NCI-H1105 treated with DMSO at 0.1 percent for 48 hours (cell line): ENCODE measurements around the gene ACSF2.
"Not testable (repeated sequence)": the region's sequence is repeated elsewhere in the genome, so short reads cannot be mapped to it uniquely, and the experiment has no call there.

Source experiments
- DNase-seq: peaks from one replicate; lab custom pipeline; 2025; lab: John Stamatoyannopoulos, UW

The ACSF2 gene

DNA sequence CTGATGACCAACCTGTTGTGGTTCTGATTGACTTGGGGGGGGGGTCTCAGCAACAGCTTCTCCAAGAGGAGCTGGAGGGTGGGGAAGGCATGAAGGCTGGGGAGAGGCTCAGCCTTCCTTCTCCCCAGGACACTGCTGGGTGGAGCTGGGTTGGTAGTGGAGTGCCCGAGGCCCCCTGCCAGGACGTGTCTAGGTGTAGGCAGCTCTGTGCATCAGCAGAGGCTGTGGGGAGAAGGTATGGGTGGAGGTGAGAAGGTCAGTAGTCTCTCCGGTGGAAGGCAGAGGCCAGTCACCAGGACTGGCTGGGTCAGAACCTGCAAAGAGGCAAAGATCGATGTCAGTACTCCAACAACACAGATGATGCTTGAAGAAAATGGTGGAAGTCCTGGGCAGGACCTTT is 38.7 kb downstream of the ACSF2 start:
- DNase-seq: no peak

DNA sequence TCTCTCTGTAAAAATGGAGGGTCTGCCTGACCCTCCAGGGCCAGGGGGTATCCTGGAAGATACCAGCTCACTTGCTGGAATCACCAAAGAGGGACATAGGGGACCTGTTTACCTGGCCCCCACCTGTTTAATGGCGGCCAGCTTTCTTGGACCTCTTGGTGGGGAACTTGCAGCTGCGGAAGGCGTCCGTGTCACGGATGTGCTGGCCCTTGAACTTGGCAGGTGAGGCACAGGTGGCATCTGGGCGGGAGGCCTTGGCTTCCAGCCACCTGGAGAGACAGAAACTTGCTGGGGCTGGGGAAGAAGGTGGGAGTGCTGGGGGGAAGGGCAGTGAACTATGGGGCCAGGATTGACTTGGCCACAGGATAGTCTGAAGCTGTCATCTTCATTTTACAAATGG is 39.2 kb downstream of the ACSF2 start:
- DNase-seq: peak; percentile 30

DNA sequence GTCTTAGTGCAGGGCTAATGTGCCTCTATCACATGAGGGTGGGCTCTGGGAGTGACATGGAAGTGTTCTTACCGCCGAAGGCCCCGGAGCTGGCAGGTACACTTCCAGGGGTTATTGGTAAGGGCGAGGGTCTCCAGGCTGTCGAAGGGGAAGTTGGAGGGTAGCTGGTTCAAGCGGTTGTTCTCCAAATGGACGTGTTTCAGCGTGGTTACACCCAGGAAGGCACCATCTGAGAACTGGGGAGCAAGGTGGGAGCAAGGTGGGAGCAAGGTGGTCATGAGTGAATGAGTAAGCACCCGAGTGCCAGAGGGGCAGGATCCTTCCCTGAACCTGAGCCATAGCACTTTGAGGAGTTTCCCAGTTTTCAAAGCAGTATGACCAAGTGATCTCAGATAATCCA is 39.6 kb downstream of the ACSF2 start:
- no peak for DNase-seq

DNA sequence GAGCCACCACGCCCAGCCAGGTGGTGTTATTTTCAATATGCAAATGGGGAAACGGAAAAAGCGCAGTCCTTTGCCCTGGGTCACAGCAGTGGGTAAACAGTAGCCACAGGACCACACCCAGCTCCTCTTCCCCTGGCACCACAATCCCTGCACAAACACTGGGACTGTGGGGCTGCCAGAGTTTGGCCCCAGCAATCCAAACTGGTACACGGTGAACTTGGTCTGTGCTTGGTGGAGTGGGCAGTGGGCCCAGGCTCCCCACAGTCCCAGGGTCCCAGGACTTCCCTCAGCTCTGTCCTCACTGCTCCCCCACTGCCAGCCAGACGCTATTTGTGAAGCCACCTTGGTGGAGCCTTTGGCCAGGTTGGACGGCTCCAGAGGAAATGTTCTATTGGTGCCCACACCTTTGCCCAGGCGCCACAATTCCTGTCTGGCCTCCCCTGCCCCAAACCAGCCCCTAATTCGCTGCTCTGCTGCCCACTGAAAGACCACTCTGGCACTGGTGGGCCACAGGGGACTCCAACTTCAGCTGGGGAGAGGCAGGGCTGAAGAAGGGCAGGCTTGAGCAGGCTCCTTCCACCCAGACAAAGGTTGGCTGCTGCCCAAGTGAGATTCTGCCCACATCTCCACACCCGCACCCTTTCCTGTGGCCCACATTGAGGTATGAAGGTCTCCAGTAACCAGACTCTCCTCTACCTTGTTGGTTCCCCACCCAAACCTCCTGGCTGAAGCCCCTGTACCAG is 40.5 kb downstream of the ACSF2 start:
- DNase-seq: no peak

DNA sequence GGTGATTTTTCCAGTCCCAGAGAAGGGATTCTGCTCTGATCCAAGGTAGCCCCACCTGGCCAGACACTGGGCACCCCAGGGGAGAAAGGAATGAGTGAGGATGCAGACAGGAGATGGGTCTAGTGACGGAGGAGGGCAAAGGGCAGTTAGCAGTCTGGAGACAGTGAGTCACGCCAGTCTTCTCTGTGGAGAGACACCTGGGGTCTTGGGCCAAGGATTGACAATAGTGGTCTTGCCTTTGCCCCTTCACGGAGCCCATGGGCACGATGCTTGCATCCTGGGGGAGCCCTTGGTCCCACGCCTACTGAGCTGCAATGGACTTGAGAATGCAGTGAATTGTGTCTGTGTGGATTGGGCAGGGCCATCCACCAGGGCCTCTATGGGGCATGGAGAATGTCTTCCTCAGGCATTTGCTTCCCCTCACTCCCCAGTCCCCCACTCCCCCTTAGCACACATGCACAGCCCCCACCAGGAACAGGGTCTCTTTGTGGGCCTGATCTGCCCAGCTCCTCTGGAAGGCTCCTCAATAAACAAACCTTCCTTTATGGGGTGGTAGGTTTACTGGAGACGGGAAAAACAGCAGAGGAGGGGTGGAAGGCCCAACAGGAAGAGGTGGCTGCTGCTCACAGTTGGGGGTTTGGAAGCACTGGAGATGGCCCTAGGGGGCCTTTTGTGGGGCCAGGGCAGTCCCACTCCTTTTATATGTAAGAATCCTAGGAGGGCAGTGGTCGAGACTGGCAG is 41.3 kb downstream of the ACSF2 start:
- DNase-seq: no peak

DNA sequence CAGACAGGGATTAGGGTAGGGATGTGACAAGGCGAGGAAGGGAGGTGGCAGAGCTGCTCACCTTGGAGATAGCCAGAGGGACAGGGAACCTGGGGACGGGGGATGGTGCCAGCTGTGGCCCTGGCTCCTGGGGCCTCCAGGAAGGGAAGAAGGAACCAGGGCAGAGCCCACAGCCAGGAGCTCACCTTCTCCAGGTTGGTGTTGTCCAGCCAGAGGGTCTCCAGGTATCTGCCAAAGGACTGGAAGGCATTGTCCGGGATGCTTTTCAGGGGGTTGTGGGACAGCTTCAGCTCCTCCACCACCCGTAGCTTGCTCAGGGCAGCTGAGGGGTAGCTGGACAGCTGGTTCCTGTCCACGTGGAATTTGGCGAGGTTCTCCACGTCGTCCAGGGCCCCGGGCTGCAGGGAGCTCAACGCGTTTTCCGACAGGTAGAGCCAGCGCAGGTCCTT is 41.9 kb downstream of the ACSF2 start:
- DNase-seq: no peak

DNA sequence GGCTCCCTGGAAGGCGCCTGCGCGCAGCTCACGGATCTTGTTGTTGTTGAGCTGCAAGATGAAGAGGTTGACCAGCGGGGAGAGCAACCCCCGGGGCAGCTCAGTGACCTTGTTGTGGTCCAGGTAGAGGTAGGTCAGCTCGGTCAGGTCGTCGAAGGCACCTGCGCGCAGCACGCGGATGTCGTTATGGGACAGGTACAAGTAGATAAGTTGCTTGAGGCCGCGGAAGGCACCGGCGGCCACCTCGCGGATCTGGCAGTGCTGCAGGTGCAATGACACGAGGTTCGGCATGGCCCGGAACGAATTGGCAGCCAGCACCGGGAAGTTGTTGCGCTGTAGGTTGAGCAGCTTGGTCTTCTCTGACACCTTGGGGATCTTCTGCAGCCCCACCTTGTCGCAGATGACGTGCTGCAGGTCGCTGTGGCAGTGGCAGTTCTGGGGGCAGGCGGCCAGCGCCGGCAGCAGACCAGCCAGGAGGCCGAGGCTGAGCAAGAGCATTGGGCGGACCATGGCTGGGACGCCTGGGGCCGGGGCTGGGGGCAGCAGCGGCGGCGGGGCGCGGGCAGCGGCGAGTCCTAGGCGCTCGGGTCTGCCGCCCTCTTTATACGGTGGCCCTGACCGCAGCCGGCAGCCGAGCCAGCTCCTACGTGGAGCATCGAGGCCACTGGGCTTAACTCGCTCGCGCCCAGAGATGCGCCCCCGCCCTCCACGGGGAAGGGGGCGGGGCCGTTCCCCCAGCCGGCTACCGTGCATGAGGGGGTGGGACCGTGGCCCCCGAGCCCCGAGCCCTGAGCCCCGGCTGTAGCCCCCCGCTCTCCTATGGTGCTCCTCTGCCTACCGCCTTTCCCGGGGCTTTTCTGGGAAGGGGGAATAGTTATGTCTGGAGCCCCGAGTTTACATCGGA is 42.5 kb downstream of the ACSF2 start, which contains the start of gene CHAD:
Gene CHAD, minus strand, starts transcription at position 577 of the 904 bp plus-strand sequence. Its CDS starts 67 bp downstream, at position 510.
- DNase-seq: no peak

DNA sequence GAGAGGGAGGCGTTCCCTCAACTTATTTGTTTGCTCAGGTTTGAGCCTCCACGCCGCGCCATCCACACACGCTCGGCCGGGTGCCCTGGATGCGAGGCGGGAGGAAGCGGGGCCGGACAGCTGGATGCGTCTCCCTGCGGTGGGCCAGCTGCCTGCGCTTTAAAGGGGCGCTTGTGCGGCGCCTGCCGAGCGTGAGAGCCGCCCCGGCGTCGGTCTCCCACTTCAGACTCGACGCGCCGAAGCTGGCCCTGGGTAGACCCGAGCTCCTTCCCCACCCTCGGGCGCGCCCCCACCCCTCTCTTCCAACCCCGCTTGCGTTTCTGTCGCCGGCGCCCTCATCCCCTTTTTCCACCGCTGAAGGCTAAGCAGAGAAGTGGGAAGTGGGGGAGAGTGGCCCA is 43.2 kb downstream of the ACSF2 start:
- no peak for DNase-seq

DNA sequence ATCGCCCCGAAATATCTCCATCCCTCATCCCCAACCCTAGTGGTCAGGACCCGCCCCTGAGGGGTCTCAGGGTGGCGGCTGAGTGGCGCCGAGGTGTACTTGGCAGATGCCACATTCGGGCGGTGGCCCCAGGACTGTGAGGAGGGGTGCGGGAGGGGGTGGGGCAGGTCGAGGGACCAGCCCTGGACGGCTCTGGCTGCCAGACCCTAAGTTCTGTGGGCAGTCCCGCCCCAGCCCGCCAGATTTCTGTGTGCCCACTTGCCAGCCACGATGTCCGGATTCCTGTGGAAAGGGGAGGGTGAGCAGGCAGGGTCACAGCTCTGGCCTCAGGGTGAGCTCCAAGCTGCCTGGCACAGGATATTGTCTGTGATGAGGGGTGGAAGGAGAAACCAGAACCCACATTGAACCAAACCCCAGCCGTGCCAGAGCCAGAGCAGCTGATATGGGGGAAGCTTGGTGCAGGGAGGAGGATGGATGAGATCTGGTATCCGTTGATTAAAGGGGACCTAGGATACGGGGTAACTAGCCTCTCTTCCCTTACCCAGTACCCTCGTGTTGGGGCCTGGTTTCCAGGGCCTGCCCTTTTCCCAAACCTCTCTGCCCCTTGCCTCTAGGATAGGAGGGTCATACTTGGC is 43.8 kb downstream of the ACSF2 start:
- DNase-seq: no peak

DNA sequence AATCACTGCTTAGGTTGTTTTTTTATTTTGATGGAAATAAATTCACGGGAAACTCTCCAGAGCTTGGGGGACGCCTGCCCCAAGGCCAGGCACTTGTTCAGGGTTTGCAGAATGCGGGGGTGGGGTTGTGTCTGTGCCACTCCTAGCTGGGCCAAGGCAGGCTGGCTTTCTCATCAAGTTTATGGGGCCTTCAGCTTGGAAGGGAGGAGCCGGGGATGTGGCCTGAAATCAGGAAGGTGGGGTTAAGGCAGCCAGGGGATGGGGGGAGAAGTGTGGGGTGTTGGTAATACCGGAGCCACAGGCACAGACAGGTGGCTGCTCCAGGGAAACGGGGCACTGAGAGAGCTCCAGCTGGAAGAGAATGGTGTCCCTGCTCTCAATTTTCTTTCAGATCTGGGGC is 44.4 kb downstream of the ACSF2 start:
- DNase-seq: no peak

DNA sequence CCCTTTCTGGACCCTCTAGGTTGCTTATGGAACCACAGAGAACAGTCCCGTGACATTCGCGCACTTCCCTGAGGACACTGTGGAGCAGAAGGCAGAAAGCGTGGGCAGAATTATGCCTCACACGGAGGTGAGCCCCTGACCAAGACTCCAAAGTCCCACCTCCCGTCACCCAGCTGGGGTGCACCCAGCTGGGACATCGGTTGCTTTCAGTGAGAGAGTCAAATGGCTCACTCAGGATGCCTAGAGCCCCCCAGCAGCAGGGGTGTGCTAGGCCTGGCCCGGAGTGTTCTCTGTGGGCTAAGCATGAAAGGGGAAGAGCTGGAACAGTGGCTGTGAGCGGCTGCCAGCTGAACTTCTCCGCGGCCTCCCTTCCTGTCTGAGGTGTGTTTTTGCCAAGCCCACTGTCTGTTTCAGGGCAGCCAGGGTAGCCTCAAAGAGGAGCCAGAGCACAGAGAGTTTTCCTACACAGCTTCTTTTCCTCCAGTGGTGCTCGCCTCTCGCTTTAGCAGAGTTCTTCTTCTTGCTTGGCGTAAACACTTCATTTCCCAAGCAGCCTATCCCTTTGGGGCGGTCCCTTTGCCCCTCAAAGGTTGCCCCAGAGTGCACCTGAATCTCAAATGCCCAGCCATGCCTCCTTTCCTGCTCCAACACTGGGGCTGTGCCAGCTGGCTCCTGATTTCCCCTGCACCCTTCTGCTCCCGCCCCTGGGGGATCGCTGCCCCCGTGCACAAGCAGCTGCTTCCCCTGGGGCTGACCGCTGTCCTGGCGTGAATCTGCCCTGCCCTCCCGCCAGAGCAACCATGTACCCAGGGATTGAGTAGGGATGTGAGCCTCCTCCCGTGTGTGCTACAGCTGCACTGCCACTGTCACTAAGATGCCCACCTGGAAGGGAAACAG is 45.2 kb downstream of the ACSF2 start:
- DNase-seq: no peak

DNA sequence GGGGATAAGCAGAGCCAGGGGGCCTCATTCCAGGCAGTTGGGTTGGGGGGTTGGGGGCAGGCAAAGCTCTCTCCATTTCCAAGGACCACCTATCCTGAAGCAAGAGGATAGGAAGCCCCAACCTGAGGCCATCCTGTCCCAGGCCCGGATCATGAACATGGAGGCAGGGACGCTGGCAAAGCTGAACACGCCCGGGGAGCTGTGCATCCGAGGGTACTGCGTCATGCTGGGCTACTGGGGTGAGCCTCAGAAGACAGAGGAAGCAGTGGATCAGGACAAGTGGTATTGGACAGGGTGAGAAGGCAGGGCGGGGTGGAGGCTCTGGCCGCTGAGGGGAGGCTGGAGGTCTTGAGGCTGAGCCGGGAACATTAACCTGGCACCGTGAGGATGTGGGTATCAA is 46.3 kb downstream of the ACSF2 start:
- no peak for DNase-seq

DNA sequence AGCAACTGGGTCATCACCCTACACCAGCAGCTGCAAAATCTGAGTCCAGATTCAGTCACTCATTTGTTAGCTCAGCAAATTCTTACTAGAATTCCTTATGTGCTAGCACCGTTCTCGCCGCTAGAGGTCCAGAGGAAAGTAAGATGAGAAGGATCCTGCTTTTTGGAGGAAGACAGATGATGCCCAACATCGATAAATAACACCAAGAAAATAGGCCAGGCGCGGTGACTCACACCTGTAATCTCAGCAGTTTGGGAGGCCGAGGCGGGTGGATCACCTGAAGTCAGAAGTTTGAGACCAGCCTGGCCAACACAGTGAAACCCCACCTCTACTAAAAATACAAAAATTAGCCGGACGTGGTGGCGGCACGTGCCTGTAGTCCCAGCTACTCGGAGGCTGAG is 46.7 kb downstream of the ACSF2 start:
- not testable (repeated sequence) for DNase-seq

DNA sequence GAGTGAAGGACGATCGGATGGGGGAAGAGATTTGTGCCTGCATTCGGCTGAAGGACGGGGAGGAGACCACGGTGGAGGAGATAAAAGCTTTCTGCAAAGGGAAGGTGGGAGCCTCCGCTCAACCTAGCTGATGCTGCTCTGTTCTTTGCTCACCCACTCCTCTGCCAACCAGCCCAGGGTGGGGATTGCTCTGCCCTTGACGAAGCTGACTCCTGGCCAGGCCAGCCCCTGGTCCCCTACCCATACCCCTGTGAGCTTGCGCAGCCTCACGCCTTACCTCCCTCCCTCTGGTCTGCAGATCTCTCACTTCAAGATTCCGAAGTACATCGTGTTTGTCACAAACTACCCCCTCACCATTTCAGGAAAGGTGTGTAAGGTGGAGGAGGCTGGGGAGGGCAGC is 47.9 kb downstream of the ACSF2 start:
- DNase-seq: no peak

DNA sequence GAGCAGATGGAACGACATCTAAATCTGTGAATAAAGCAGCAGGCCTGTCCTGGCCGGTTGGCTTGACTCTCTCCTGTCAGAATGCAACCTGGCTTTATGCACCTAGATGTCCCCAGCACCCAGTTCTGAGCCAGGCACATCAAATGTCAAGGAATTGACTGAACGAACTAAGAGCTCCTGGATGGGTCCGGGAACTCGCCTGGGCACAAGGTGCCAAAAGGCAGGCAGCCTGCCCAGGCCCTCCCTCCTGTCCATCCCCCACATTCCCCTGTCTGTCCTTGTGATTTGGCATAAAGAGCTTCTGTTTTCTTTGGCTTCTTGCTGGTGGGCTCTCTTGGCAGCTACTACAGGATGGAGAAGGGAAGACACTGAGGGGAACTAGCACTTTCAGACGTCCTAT is 48.5 kb downstream of the ACSF2 start:
- no peak for DNase-seq

DNA sequence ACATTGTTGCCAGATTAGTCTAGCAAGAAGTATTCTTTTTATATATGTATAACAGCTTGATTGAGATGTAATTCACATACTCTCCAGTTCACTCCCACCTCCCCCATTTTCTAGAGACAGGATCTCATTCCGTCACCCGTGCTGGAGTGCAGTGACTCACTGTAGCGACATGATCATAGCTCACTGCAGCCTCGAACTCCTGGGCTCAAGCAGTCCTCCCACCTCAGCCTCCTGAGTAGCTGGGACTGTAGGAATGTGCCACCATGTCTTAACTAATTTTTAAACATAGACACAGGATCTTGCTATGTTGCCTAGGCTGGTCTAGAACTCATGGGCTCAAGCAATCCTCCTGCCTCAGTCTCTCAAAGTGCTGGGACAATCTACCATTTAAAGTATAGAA is 49.3 kb downstream of the ACSF2 start:
- DNase-seq: no peak

DNA sequence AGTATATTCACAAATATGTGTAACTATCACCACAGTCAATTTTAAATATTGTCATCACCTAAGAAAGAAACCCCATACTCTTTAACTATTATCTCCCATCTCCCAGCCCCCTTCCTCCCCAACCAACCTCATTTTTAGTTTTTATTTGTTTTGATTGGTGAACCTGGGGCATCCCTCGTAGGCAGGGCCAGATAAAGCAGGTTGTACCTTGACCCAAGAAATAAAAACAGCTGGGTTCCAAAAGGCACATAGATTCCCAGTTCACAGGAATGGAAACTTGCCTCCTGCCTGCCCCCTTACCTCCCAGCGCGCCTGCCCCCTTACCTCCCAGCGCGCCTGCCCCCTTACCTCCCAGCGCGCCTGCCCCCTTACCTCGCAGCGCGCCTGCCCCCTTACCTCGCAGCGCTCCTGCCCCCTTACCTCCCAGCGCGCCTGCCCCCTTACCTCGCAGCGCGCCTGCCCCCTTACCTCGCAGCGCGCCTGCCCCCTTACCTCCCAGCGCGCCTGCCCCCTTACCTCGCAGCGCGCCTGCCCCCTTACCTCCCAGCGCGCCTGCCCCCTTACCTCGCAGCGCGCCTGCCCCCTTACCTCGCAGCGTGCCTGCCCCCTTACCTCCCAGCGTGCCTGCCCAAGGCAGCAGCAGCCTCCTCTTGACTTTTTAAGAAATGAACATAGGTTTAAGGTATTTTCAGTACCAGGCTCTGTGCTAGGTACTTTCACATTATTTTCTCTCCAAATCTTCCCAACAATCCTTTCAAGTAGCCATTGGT is 49.9 kb downstream of the ACSF2 start:
- not testable (repeated sequence) for DNase-seq

DNA sequence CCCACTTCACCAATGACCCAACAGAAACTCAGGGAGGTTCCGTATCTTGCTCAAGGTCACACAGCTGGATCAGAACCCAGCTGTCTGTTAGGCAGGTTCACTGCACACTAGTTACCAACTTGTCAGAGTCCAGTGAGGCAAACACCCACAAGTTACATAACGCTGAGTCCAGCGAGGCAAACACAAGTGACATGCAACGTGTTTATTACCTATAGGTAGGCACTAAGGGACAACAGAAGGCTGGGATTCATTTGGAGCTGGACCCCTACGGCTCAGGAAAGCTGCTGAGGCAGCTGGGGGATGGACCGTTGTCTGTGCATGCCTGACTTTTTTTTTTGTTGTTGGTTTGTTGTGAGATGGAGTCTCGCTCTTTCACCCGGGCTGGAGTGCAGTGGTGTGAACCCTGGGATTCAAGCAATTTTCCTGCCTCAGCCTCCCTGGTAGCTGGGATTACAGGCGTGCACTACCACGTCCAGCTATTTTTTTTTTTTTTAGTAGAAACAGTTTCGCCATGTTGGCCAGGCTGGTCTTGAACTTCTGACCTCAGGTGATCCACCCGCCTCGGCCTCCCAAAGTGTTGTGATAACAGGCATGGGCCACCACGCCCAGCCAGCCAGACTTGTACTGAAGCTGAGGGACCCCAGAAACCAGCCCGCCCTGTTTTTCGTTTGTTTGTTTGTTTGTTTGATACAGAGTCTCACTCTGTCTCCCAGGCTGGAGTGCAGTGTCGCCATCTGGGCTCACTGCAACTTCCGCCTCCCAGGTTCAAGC is 50.7 kb downstream of the ACSF2 start:
- DNase-seq: no peak

DNA sequence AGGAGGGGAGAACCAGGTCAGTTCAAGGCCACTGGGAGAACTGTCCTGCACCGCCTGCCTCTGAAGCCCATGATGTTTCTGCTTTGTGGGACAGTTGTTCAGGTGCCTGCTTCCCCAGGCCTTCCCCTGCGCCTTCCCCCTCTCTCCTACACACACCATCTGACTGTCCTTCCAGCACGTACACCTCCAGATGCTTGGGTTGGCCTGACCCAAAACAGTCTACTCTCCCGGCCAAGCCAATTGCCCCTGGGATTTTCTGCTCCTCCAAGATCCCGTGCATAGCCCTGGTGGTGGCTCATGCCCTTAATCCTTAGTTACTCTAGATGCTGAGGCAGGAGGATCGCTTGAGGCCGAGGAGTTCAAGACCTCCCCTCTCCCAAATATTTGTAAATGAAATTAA is 52.0 kb downstream of the ACSF2 start:
- no peak for DNase-seq
